Ishikawa (cell line): ENCODE measurements around the gene FAM124A.

Experiments
- CEBPB ChIP-seq: IDR thresholded peaks from 2 replicates; pipeline ENCODE4 v1.6.1; 2012
- CREB1 ChIP-seq: IDR thresholded peaks from 2 replicates; pipeline ENCODE4 v1.6.1; 2012; ENCODE audit warnings: low read depth
- FOXM1 ChIP-seq: IDR thresholded peaks from 2 replicates; pipeline ENCODE4 v1.6.1; 2012; ENCODE audit warnings: low read depth, borderline replicate concordance
- NFIC ChIP-seq: IDR thresholded peaks from 2 replicates; pipeline ENCODE4 v1.6.1; 2012
- RAD21 ChIP-seq: IDR thresholded peaks from 2 replicates; pipeline ENCODE4 v1.6.1; 2012; ENCODE audit warnings: low read depth
- TAF1 ChIP-seq: IDR thresholded peaks from 2 replicates; pipeline ENCODE4 v1.6.1; 2012; ENCODE audit warnings: low read depth, mild to moderate bottlenecking
- YY1 ChIP-seq: IDR thresholded peaks from 2 replicates; pipeline ENCODE4 v1.6.1; 2012; ENCODE audit warnings: low read depth

GRCh38 chr13:51333421-51333820 lies 111.2 kb downstream of the FAM124A start:
- TF ChIP-seq CEBPB (no peak), NFIC (no peak), TAF1 (no peak), FOXM1 (no peak), YY1 (no peak), RAD21 (no peak), CREB1 (no peak)
